H1 (cell line): Measurements from ENCODE around the gene SLC38A2. TPM values are rescaled to one million over a fixed set of nuclear protein-coding genes. Genes with fewer than 3 reads are reported as not detected.

Source experiments
- CTCF ChIA-PET: fragments of 300-600 bp; sonication (Branson Sonifier 250); formaldehyde crosslinking; loops from one replicate; lab custom pipeline; 2021; ENCODE audit not compliant: partially characterized antibody; lab: Charles Lee
- POLR2A ChIA-PET: fragments of 300-600 bp; sonication (Branson Sonifier 250); formaldehyde crosslinking; loops from one replicate; lab custom pipeline; 2021; ENCODE audit warnings: inconsistent platforms; ENCODE audit not compliant: partially characterized antibody; lab: Charles Lee
- DNase-seq, 2 experiments: peaks; one replicate each; pipeline versions ENCODE4 v3.0.0 to v3.0.0-alpha.2; 2010 to 2022; ENCODE audit warnings: low spot score in 2 of 2, low read depth in 1 of 2, mixed read lengths in 1 of 2
- FAIRE-seq: peaks from 2 replicates; lab custom pipeline; 2011; peaks lifted over from hg19 to GRCh38; lab: Jason Lieb, UNC
- H2AFZ ChIP-seq: 2 replicates; pipeline ENCODE4 v1.8.1; 2012; ENCODE audit warnings: low read length, inconsistent platforms
- H2AK5ac ChIP-seq: 2 replicates; pipeline ENCODE4 v1.6.1; 2013; ENCODE audit warnings: low read depth, low read length
- H2BK120ac ChIP-seq: replicated peaks from 2 replicates; pipeline ENCODE3; 2013; ENCODE audit warnings: low read depth, low read length, inconsistent platforms
- H2BK12ac ChIP-seq: 2 replicates; pipeline ENCODE4 v1.6.1; 2013; ENCODE audit warnings: low read depth, low read length
- H2BK15ac ChIP-seq: 2 replicates; pipeline ENCODE4 v1.6.1; 2013; ENCODE audit warnings: low read length
- H2BK20ac ChIP-seq: 2 replicates; pipeline ENCODE4 v1.6.1; 2013; ENCODE audit warnings: low read length
- H2BK5ac ChIP-seq: 2 replicates; pipeline ENCODE4 v1.6.1; 2013; ENCODE audit warnings: low read depth, low read length
- H3K14ac ChIP-seq: 2 replicates; pipeline ENCODE4 v1.6.1; 2013; ENCODE audit warnings: inconsistent platforms; ENCODE audit not compliant: insufficient read length
- H3K18ac ChIP-seq: 2 replicates; pipeline ENCODE4 v1.6.1; 2013; ENCODE audit warnings: low read length; ENCODE audit errors: extremely low read depth
- H3K23ac ChIP-seq: 2 replicates; pipeline ENCODE4 v1.6.1; 2013; ENCODE audit warnings: inconsistent platforms; ENCODE audit not compliant: insufficient read length
- H3K23me2 ChIP-seq: 2 replicates; pipeline ENCODE4 v1.6.1; 2013; ENCODE audit warnings: low read depth, low read length
- H3K27ac ChIP-seq: 2 replicates; pipeline ENCODE4 v1.6.1; 2011; ENCODE audit warnings: low read depth, low read length, inconsistent platforms
- H3K27me3 ChIP-seq, 4 experiments: replicated peaks in 1 of 4; 1 replicate in 1 of 4; 2 replicates in 3 of 4; pipeline versions ENCODE4 v1.6.1 to v1.8.1; 2011 to 2013; ENCODE audit warnings: low read length in 3 of 4, mild to moderate bottlenecking in 3 of 4, inconsistent platforms in 2 of 4, mixed read lengths in 2 of 4, moderate library complexity in 1 of 4; ENCODE audit not compliant: control insufficient read depth in 3 of 4, insufficient read depth in 3 of 4; ENCODE audit errors: extremely low read depth in 1 of 4
- H3K36me3 ChIP-seq, 4 experiments: 2 replicates each; pipeline versions ENCODE4 v1.6.1 to v1.8.1; 2011 to 2013; ENCODE audit warnings: mild to moderate bottlenecking in 4 of 4, low read length in 3 of 4, moderate library complexity in 2 of 4, control low read depth in 1 of 4, inconsistent platforms in 1 of 4; ENCODE audit not compliant: insufficient read depth in 4 of 4, control insufficient read depth in 2 of 4
- H3K4ac ChIP-seq: replicated peaks from 2 replicates; pipeline ENCODE3; 2013; ENCODE audit warnings: low read length, low read depth, mixed read lengths, inconsistent platforms; ENCODE audit not compliant: insufficient read length
- H3K4me1 ChIP-seq, 4 experiments: replicated peaks in 1 of 4; 1 replicate in 1 of 4; 2 replicates in 3 of 4; pipeline versions ENCODE4 v1.6.1 to v1.8.1; 2011 to 2013; ENCODE audit warnings: low read length in 3 of 4, inconsistent platforms in 2 of 4, mixed read lengths in 1 of 4; ENCODE audit not compliant: insufficient read depth in 4 of 4, control insufficient read depth in 3 of 4
- H3K4me2 ChIP-seq, 2 experiments: 2 replicates each; pipeline versions ENCODE4 v1.6.1 to v1.8.1; 2011 to 2013; ENCODE audit warnings: low read depth in 2 of 2, low read length in 2 of 2, control low read depth in 1 of 2, inconsistent platforms in 1 of 2, mild to moderate bottlenecking in 1 of 2; ENCODE audit not compliant: insufficient read depth in 1 of 2
- H3K4me3 ChIP-seq, 4 experiments: fragments of 200-600, 300-600 bp in 1 of 4; sonication (generic), shearing (Covaris generic), sonication (Bioruptor Twin) in 1 of 4; 2 replicates each; pipeline versions ENCODE4 v1.5.1 to v1.8.1; 2011 to 2016; ENCODE audit warnings: low read length in 4 of 4, low read depth in 3 of 4, control low read depth in 2 of 4, inconsistent platforms in 2 of 4, mild to moderate bottlenecking in 2 of 4, mixed read lengths in 1 of 4, moderate library complexity in 1 of 4; ENCODE audit not compliant: insufficient read depth in 2 of 4; ENCODE audit errors: extremely low read depth in 1 of 4
- H3K56ac ChIP-seq: replicated peaks from 2 replicates; pipeline ENCODE3; 2013; ENCODE audit warnings: low read depth, mild to moderate bottlenecking, mixed read lengths, low read length, inconsistent platforms; ENCODE audit not compliant: insufficient read length
- H3K79me1 ChIP-seq: 2 replicates; pipeline ENCODE4 v1.6.1; 2013; ENCODE audit warnings: low read depth, low read length, control low read depth
- H3K79me2 ChIP-seq, 2 experiments: 2 replicates each; pipeline versions ENCODE4 v1.6.1 to v1.8.1; 2012 to 2013; ENCODE audit warnings: low read length in 2 of 2, mild to moderate bottlenecking in 2 of 2, inconsistent platforms in 1 of 2; ENCODE audit not compliant: insufficient read depth in 2 of 2, control insufficient read depth in 1 of 2
- H3K9ac ChIP-seq, 4 experiments: replicated peaks in 1 of 4; 1 replicate in 1 of 4; 2 replicates in 3 of 4; pipeline versions ENCODE4 v1.6.1 to v1.8.1; 2011 to 2013; ENCODE audit warnings: low read depth in 3 of 4, low read length in 3 of 4, control low read depth in 2 of 4, mild to moderate bottlenecking in 2 of 4, moderate library complexity in 2 of 4, inconsistent platforms in 1 of 4; ENCODE audit errors: extremely low read depth in 1 of 4
- H3K9me3 ChIP-seq, 2 experiments: 2 replicates each; pipeline versions ENCODE4 v1.6.1 to v1.8.1; 2012 to 2013; ENCODE audit warnings: mild to moderate bottlenecking in 2 of 2, moderate library complexity in 2 of 2, control low read depth in 1 of 2, inconsistent platforms in 1 of 2, low read depth in 1 of 2, low read length in 1 of 2, mixed read lengths in 1 of 2; ENCODE audit not compliant: insufficient read depth in 2 of 2
- H4K20me1 ChIP-seq, 2 experiments: replicated peaks in 1 of 2; 2 replicates each; pipeline versions ENCODE3 to v1.8.1; 2011 to 2013; ENCODE audit warnings: inconsistent platforms in 2 of 2, low read length in 2 of 2, mild to moderate bottlenecking in 1 of 2; ENCODE audit not compliant: insufficient read depth in 2 of 2, control insufficient read depth in 1 of 2
- H4K5ac ChIP-seq: 2 replicates; pipeline ENCODE4 v1.6.1; 2013; ENCODE audit warnings: low read length, low read depth, mixed read lengths, inconsistent platforms; ENCODE audit not compliant: insufficient read length
- H4K8ac ChIP-seq: 2 replicates; pipeline ENCODE4 v1.8.0; 2013; ENCODE audit warnings: mild to moderate bottlenecking, moderate library complexity, low read length, inconsistent platforms; ENCODE audit not compliant: insufficient read depth; ENCODE audit errors: extremely low read depth
- H4K91ac ChIP-seq: replicated peaks from 2 replicates; pipeline ENCODE3; 2013; ENCODE audit warnings: low read length, mixed read lengths, inconsistent platforms; ENCODE audit not compliant: insufficient read length
- ATF3 ChIP-seq: IDR thresholded peaks from 2 replicates; pipeline ENCODE4 v1.6.1; 2011; ENCODE audit warnings: low read depth, mild to moderate bottlenecking, low read length; ENCODE audit not compliant: insufficient read depth
- MAX ChIP-seq: IDR thresholded peaks from 2 replicates; pipeline ENCODE4 v1.6.1; 2012; ENCODE audit warnings: inconsistent platforms
- NRF1 ChIP-seq: IDR thresholded peaks from 2 replicates; pipeline ENCODE4 v1.6.1; 2011; ENCODE audit warnings: mild to moderate bottlenecking, low read depth, low read length, improper control_type of control experiment
- polyA plus RNA-seq, 7 experiments: library from polyadenylated mRNA; depleted of rRNA in 3 of 7; stranded (reverse) in 5 of 7; unstranded in 2 of 7; fragments of >200 nt in 5 of 7; fragments of 200-250 nt in 2 of 7; gene quantifications; 1 replicate in 5 of 7; 2 replicates in 1 of 7; 4 replicates in 1 of 7; pipeline versions ENCODE4 v1.2.1 to v1.2.3, GENCODE V29; 2011 to 2013; ENCODE audit warnings: missing spikeins in 2 of 7, mixed read lengths in 2 of 7
- total RNA-seq: library from RNA; stranded (reverse); fragmentation: NEBNext Ultra II Directional; extraction: Animal tissue kit (Norgen Biotek cat#: 25700); gene quantifications from 2 replicates; pipeline ENCODE4 v1.2.1, GENCODE V29; 2021

The SLC38A2 gene
- total and polyA plus RNA-seq, 2 of the 8 experiments (the other 6 are each of a cell fraction or from before 2014, with no cell fraction given): 163 to 684 TPM

- no peak overlapping the region for H3K4me2 ChIP-seq
- no peak overlapping the region for H4K91ac ChIP-seq
- H4K20me1 ChIP-seq: no peaks in the 10 kb centered on the region
- no peak for FAIRE-seq
- TF ChIP-seq NRF1 (no peak), MAX (no peak), ATF3 (no peak)
- TF ChIP-seq, all 59 proteins: peak for 0
- Histone ChIP-seq H3K27ac (no peak overlapping the region), H3K4ac (no peak overlapping the region), H2BK5ac (no peak overlapping the region), H3K56ac (no peak overlapping the region), H3K23ac (no peak overlapping the region), H3K79me1 (no peaks in the 10 kb centered on the region), H3K36me3 (no peaks in the 10 kb centered on the region; a peak in 1 of 8 replicates), H4K5ac (no peak overlapping the region), H2AFZ (no peak overlapping the region), H3K9ac (no peak overlapping the region), H3K4me1 (peaks cover 0 to 8% (median 1%) of the 10 kb centered on the region in 4 experiments; a peak in 3 of 7 replicates), H3K14ac (no peak overlapping the region), H3K4me3 (no peak overlapping the region), H3K79me2 (no peaks in the 10 kb centered on the region), H2BK120ac (no peak overlapping the region), H2BK12ac (no peak overlapping the region), H3K9me3 (no peaks in the 10 kb centered on the region), H3K27me3 (no peaks in the 10 kb centered on the region), H2BK20ac (no peak overlapping the region), H3K18ac (no peak overlapping the region), H4K8ac (no peak overlapping the region), H2BK15ac (no peak overlapping the region), H2AK5ac (no peak overlapping the region), H3K23me2 (no peaks in the 10 kb centered on the region; the same call in 1 of the 2 replicates)
- no peak for DNase-seq
- POLR2A ChIA-PET: interaction anchor here (1.1 to 1.2 kb wide), 2 partner anchors 9 to 17 kb away, joined by 4 read pairs; no protein-coding TSS in a partner anchor
- CTCF ChIA-PET: no interaction called here
These were observed 31.1 kb upstream of the SLC38A2 start for GRCh38 chr12:46403719-46404070.
